Liver (tissue), 3 donors: ENCODE results near the gene MICALL1.

Experiments
- FOXA1 ChIP-seq: IDR thresholded peaks from 2 replicates; pipeline ENCODE4 v1.6.1; 2016; ENCODE audit warnings: antibody characterized with exemption
- JUND ChIP-seq, 2 donors: IDR thresholded peaks; 2 replicates each; pipeline ENCODE4 v1.6.1; 2016; ENCODE audit warnings: antibody characterized with exemption in 2 of 2
- SP1 ChIP-seq: IDR thresholded peaks from 2 replicates; pipeline ENCODE4 v1.6.1; 2018; ENCODE audit warnings: antibody characterized with exemption, mild to moderate bottlenecking
- TF ChIP-seq, protein P1 (sequence below): fragments of 150-350 bp; IDR thresholded peaks from 2 replicates; pipeline ENCODE4 v1.5.1; 2017; ENCODE audit warnings: improper control_type of control experiment, low read depth, low read length; ENCODE audit not compliant: missing input control
- TF ChIP-seq, protein P2 (sequence below): IDR thresholded peaks from 2 replicates; pipeline ENCODE4 v1.6.1; 2016; ENCODE audit warnings: antibody characterized with exemption
- TF ChIP-seq, protein P3 (sequence below): IDR thresholded peaks from 2 replicates; pipeline ENCODE4 v1.6.1; 2016; ENCODE audit warnings: antibody characterized with exemption, mild to moderate bottlenecking
- TF ChIP-seq, protein P4 (sequence below): IDR thresholded peaks from 2 replicates; pipeline ENCODE4 v1.6.1; 2016; ENCODE audit warnings: antibody characterized with exemption
- donor health status: healthy.
- donor health status: healthy.

DNA sequence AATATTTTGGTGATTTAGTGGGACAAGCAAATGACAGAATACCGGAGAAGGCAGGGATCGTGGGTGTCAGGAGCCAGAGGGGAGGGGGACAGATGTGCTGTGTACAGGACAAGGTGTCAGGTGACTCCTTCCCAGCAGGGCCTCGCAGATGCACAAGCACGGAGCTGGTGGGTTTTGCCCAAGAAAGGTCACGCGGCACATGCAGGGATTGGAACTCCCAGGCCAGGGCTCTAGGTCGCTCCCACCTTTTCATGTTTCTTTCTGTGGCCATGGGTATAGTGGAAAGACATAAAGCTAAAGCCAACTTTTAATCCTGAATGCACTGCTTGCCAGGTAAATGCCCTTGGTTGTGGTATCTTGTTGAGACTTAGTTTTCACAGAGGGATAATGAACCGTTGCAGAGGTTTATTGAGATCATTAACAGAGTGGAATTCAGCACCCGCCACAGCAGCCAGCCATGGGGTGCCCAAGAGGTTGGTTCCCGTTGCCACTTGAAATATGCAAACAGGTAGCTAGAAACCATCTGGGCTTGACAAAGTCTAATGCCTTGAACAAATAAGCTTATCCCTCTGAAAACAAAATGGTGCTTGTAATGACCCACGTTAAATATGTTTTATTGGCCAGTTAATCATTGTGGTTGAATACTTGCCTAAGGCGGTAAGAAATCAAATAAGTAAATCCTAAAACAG lies 37.2 kb downstream of the MICALL1 start:
- TF ChIP-seq JUND (IDR thresholded peaks at IDR 0.05) (no peak), SP1 (no peak), FOXA1 (no peak)
- TF ChIP-seq, protein P1, sequence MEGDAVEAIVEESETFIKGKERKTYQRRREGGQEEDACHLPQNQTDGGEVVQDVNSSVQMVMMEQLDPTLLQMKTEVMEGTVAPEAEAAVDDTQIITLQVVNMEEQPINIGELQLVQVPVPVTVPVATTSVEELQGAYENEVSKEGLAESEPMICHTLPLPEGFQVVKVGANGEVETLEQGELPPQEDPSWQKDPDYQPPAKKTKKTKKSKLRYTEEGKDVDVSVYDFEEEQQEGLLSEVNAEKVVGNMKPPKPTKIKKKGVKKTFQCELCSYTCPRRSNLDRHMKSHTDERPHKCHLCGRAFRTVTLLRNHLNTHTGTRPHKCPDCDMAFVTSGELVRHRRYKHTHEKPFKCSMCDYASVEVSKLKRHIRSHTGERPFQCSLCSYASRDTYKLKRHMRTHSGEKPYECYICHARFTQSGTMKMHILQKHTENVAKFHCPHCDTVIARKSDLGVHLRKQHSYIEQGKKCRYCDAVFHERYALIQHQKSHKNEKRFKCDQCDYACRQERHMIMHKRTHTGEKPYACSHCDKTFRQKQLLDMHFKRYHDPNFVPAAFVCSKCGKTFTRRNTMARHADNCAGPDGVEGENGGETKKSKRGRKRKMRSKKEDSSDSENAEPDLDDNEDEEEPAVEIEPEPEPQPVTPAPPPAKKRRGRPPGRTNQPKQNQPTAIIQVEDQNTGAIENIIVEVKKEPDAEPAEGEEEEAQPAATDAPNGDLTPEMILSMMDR = no peak
- TF ChIP-seq, protein P2, sequence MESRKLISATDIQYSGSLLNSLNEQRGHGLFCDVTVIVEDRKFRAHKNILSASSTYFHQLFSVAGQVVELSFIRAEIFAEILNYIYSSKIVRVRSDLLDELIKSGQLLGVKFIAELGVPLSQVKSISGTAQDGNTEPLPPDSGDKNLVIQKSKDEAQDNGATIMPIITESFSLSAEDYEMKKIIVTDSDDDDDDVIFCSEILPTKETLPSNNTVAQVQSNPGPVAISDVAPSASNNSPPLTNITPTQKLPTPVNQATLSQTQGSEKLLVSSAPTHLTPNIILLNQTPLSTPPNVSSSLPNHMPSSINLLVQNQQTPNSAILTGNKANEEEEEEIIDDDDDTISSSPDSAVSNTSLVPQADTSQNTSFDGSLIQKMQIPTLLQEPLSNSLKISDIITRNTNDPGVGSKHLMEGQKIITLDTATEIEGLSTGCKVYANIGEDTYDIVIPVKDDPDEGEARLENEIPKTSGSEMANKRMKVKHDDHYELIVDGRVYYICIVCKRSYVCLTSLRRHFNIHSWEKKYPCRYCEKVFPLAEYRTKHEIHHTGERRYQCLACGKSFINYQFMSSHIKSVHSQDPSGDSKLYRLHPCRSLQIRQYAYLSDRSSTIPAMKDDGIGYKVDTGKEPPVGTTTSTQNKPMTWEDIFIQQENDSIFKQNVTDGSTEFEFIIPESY = no peak
- TF ChIP-seq, protein P3, sequence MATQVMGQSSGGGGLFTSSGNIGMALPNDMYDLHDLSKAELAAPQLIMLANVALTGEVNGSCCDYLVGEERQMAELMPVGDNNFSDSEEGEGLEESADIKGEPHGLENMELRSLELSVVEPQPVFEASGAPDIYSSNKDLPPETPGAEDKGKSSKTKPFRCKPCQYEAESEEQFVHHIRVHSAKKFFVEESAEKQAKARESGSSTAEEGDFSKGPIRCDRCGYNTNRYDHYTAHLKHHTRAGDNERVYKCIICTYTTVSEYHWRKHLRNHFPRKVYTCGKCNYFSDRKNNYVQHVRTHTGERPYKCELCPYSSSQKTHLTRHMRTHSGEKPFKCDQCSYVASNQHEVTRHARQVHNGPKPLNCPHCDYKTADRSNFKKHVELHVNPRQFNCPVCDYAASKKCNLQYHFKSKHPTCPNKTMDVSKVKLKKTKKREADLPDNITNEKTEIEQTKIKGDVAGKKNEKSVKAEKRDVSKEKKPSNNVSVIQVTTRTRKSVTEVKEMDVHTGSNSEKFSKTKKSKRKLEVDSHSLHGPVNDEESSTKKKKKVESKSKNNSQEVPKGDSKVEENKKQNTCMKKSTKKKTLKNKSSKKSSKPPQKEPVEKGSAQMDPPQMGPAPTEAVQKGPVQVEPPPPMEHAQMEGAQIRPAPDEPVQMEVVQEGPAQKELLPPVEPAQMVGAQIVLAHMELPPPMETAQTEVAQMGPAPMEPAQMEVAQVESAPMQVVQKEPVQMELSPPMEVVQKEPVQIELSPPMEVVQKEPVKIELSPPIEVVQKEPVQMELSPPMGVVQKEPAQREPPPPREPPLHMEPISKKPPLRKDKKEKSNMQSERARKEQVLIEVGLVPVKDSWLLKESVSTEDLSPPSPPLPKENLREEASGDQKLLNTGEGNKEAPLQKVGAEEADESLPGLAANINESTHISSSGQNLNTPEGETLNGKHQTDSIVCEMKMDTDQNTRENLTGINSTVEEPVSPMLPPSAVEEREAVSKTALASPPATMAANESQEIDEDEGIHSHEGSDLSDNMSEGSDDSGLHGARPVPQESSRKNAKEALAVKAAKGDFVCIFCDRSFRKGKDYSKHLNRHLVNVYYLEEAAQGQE = no peak
- TF ChIP-seq, protein P4, sequence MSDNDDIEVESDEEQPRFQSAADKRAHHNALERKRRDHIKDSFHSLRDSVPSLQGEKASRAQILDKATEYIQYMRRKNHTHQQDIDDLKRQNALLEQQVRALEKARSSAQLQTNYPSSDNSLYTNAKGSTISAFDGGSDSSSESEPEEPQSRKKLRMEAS = no peak
